ENCODE data around the gene GDPD3.

The GDPD3 gene

GRCh38 chr16:30095166-30096078 is 17.9 kb downstream of the GDPD3 start:
- no peak for DNase-seq (ENCODE audit: low spot score)

- DNase-seq (ENCODE audit: low spot score) = no peak
Observed at GRCh38 chr16:30094541-30095165, 18.7 kb downstream of the GDPD3 start.

GRCh38 chr16:30092373-30093010 is 20.8 kb downstream of the GDPD3 start:
- DNase-seq (ENCODE audit: low spot score) = peak; percentile 84

GRCh38 chr16:30091474-30092372 is 21.6 kb downstream of the GDPD3 start, which contains the start of gene TBX6:
Gene TBX6, minus strand, starts transcription at chr16:30091924. Its CDS starts 731 bp downstream, at chr16:30091193.
- DNase-seq (ENCODE audit: low spot score) = peak; percentile 92

- no peak for DNase-seq (ENCODE audit: low spot score)
Observed at GRCh38 chr16:30090610-30091331, 22.6 kb downstream of the GDPD3 start.

GRCh38 chr16:30088832-30089624 is 24.3 kb downstream of the GDPD3 start:
- no peak for DNase-seq (ENCODE audit: low spot score)

- DNase-seq (ENCODE audit: low spot score) = no peak
Observed at GRCh38 chr16:30088237-30088831, 25.0 kb downstream of the GDPD3 start.

GRCh38 chr16:30087181-30087898 is 26.0 kb downstream of the GDPD3 start:
- DNase-seq (ENCODE audit: low spot score) = no peak

GRCh38 chr16:30086291-30087140 is 26.8 kb downstream of the GDPD3 start:
- no peak for DNase-seq (ENCODE audit: low spot score)

GRCh38 chr16:30085820-30086219 is 27.5 kb downstream of the GDPD3 start:
- no peak for DNase-seq (ENCODE audit: low spot score)

- DNase-seq (ENCODE audit: low spot score) = no peak
Observed at GRCh38 chr16:30085247-30085646, 28.1 kb downstream of the GDPD3 start.

- no peak for DNase-seq (ENCODE audit: low spot score)
Observed at GRCh38 chr16:30084816-30085159, 28.5 kb downstream of the GDPD3 start.

- no peak for DNase-seq (ENCODE audit: low spot score)
Observed at GRCh38 chr16:30084096-30084815, 29.1 kb downstream of the GDPD3 start.

- DNase-seq (ENCODE audit: low spot score) = no peak
Observed at GRCh38 chr16:30083216-30084055, 29.9 kb downstream of the GDPD3 start.

GRCh38 chr16:30082545-30083090 is 30.7 kb downstream of the GDPD3 start:
- no peak for DNase-seq (ENCODE audit: low spot score)

- no peak for DNase-seq (ENCODE audit: low spot score)
Observed at GRCh38 chr16:30079480-30079879, 33.9 kb downstream of the GDPD3 start.

Measured in globus pallidus (tissue), 1 donor.